Gastrocnemius medialis (tissue), 4 donors: ENCODE measurements around the gene POLE3. TPM values are rescaled to one million over a fixed set of nuclear protein-coding genes. Genes with fewer than 3 reads are reported as not detected.

Source experiments
- ATAC-seq, 2 donors: fragments of 150-250 bp; one replicate each; pipeline ENCODE4 v1.9.1; 2016
- DNase-seq, 2 donors: peaks; one replicate each; pipeline ENCODE4 v3.0.0-alpha.2; 2019
- H3K27ac ChIP-seq, 4 donors: fragments of 200-600 bp; sonication (generic); 1 replicate in 1 of 4; 2 replicates in 3 of 4; pipeline ENCODE4 v1.5.1; 2016 to 2018; ENCODE audit warnings: mild to moderate bottlenecking in 2 of 4, moderate library complexity in 1 of 4
- H3K27me3 ChIP-seq, 3 donors: fragments of 200-600 bp; sonication (generic) in 2 of 3; 1 replicate in 1 of 3; 2 replicates in 2 of 3; pipeline versions ENCODE4 v1.5.1 to v1.6.0; 2016 to 2019; ENCODE audit warnings: mild to moderate bottlenecking in 1 of 3, moderate library complexity in 1 of 3
- H3K36me3 ChIP-seq, 2 donors: fragments of 200-600 bp; sonication (generic) in 1 of 2; one replicate each; pipeline ENCODE4 v1.5.1; 2017 to 2018
- H3K4me1 ChIP-seq, 2 donors: fragments of 200-600 bp; sonication (generic) in 1 of 2; one replicate each; pipeline ENCODE4 v1.5.1; 2016 to 2017; ENCODE audit warnings: mild to moderate bottlenecking in 2 of 2
- H3K4me3 ChIP-seq, 4 donors: fragments of 200-600 bp; sonication (generic) in 3 of 4; 1 replicate in 1 of 4; 2 replicates in 3 of 4; pipeline ENCODE4 v1.5.1; 2016 to 2019; ENCODE audit warnings: mild to moderate bottlenecking in 2 of 4
- H3K9me3 ChIP-seq, 3 donors: fragments of 200-600 bp; sonication (generic) in 2 of 3; 1 replicate in 1 of 3; 2 replicates in 2 of 3; pipeline ENCODE4 v1.5.1; 2016 to 2019
- CTCF ChIP-seq, 5 experiments: fragments of 450-650 bp in 3 of 5; fragments of 200-600 bp in 2 of 5; sonication (generic) in 2 of 5; IDR thresholded peaks in 4 of 5; conservative IDR thresholded peaks in 1 of 5; 1 replicate in 4 of 5; 2 replicates in 1 of 5; pipeline ENCODE4 v1.5.1; 2016 to 2019; ENCODE audit warnings: antibody characterized with exemption in 5 of 5, mild to moderate bottlenecking in 3 of 5, moderate library complexity in 3 of 5
- POLR2A ChIP-seq, 2 donors: fragments of 450-650 bp; IDR thresholded peaks; one replicate each; pipeline ENCODE4 v1.6.1; 2017; ENCODE audit warnings: antibody characterized with exemption in 2 of 2, mild to moderate bottlenecking in 2 of 2, moderate library complexity in 2 of 2
- in situ Hi-C, 4 donors: fragments of 200-750 bp; cut with MboI; loops; one replicate each; pipeline versions ENCODE4 v1.15.0 to v1.8.0; 2017; ENCODE audit warnings: low sequenced_read_pairs in 4 of 4
- intact Hi-C: fragments of 100-400 bp; cut with DNase I; formaldehyde crosslinking; loops from one replicate; pipeline ENCODE4 v1.15.1; 2023; ENCODE audit warnings: low total_unique reads
- total RNA-seq, 4 donors: library from RNA; depleted of rRNA; stranded (reverse); fragments of >200 nt; gene quantifications; one replicate each; pipeline versions ENCODE4 v1.1.0 to v1.2.3, GENCODE V29; 2016

The POLE3 gene
- total RNA-seq, 4 donors from 2014 or later: 42.9 to 66.4 (median 57.8) TPM

GRCh38 chr9:113425072-113425471, 14.6 kb upstream of the POLE3 start:
- Histone ChIP-seq H3K9me3 (no peaks in the 10 kb centered on the region), H3K4me1 (no peaks in the 10 kb centered on the region), H3K4me3 (no peak overlapping the region), H3K27me3 (peaks cover 0 to 2% (median 0%) of the 10 kb centered on the region in 3 donors), H3K36me3 (no peaks in the 10 kb centered on the region), H3K27ac (no peak overlapping the region)
- no peak for DNase-seq
- TF ChIP-seq CTCF (IDR thresholded peaks at IDR 0.05 in 4 of 5, conservative IDR thresholded peaks at IDR 0.05 in 1 of 5) (no peak), POLR2A (IDR thresholded peaks at IDR 0.05) (no peak)
- intact Hi-C loops (no loop called here), in situ Hi-C loops (loop anchor here in 1 of 4 donors (10.0 kb wide), 1 partner anchor 240 kb away; no protein-coding TSS in a partner anchor)
- ATAC-seq: no peak

- TF ChIP-seq CTCF (IDR thresholded peaks at IDR 0.05 in 4 of 5, conservative IDR thresholded peaks at IDR 0.05 in 1 of 5) (no peak), POLR2A (IDR thresholded peaks at IDR 0.05) (no peak)
- Histone ChIP-seq H3K27ac (no peak overlapping the region), H3K27me3 (peaks cover 0 to 2% (median 0%) of the 10 kb centered on the region in 3 donors), H3K36me3 (no peaks in the 10 kb centered on the region), H3K4me1 (no peaks in the 10 kb centered on the region), H3K4me3 (no peak overlapping the region), H3K9me3 (no peaks in the 10 kb centered on the region)
- intact Hi-C loops: no loop called here
- DNase-seq: no peak
- in situ Hi-C loops: loop anchor here in 1 of 4 donors (10.0 kb wide), 1 partner anchor 243 kb away; no protein-coding TSS in a partner anchor
- ATAC-seq: no peak
Observed at GRCh38 chr9:113421726-113422125, 11.3 kb upstream of the POLE3 start.

- H3K27ac ChIP-seq: no peak overlapping the region
- no peaks in the 10 kb centered on the region for H3K36me3 ChIP-seq
- H3K9me3 ChIP-seq: no peaks in the 10 kb centered on the region
- no peaks in the 10 kb centered on the region for H3K4me1 ChIP-seq
- in situ Hi-C loops (no loop called here), intact Hi-C loops (no loop called here)
- TF ChIP-seq POLR2A (IDR thresholded peaks at IDR 0.05): no peak
- TF ChIP-seq CTCF (IDR thresholded peaks at IDR 0.05 in 4 of 5, conservative IDR thresholded peaks at IDR 0.05 in 1 of 5): no peak
- no peak overlapping the region for H3K4me3 ChIP-seq
- H3K27me3 ChIP-seq: no peaks in the 10 kb centered on the region
- ATAC-seq (no peak), DNase-seq (no peak)
Observed at GRCh38 chr9:113417370-113417769, 6.9 kb upstream of the POLE3 start.

- TF ChIP-seq CTCF (IDR thresholded peaks at IDR 0.05 in 4 of 5, conservative IDR thresholded peaks at IDR 0.05 in 1 of 5): no peak
- intact Hi-C loops: no loop called here
- Histone ChIP-seq H3K36me3 (no peaks in the 10 kb centered on the region), H3K4me1 (peaks cover 0 to 5% of the 10 kb centered on the region in 2 donors), H3K27me3 (no peaks in the 10 kb centered on the region), H3K4me3 (no peak overlapping the region), H3K27ac (peak overlapping the region in 1 of 4 donors; percentile 24), H3K9me3 (no peaks in the 10 kb centered on the region)
- ATAC-seq (no peak), DNase-seq (no peak)
- in situ Hi-C loops: no loop called here
Observed at GRCh38 chr9:113416149-113416721, 5.8 kb upstream of the POLE3 start.
